Kidney tubule cell (primary cell): Measurements from ENCODE around the gene TWIST2.
A peak's percentile ranks its signal among the peaks of the same experiment; 100 is the strongest.

Source experiments
- DNase-seq: peaks from one replicate; pipeline ENCODE4 v3.0.0-alpha.2; 2018; ENCODE audit warnings: low spot score

The TWIST2 gene

DNA sequence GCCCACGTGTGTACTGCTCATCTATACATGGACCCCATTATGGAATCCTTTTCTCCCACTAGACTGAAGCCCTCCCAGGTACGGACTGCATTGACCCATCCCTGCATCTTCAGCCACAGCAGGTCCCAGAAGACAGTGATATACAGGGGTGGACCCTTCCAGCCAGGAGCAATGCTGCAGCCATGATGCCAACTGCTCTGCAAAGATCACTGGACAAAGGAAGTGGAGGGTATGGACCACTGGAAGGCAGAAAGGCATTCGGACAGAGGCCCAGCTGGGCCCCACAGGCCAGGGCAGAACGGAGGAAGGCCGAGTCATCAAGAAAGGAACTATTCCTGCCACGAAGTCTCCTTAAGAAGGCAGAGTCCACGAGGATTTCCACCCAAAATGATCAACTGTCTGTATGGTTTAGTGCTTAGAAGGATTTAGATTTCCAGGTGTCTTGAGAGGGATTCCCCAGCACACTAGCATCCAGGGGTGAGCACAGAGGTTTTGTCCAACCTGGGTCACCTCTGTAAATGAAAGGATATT, 93.4 kb downstream of the TWIST2 start:
- DNase-seq, result no peak

GRCh38 chr2:238942080-238942725, 94.3 kb downstream of the TWIST2 start:
- no peak for DNase-seq

- no peak for DNase-seq
These were observed 94.9 kb downstream of the TWIST2 start for GRCh38 chr2:238942726-238943300.

GRCh38 chr2:238943338-238944067, 95.6 kb downstream of the TWIST2 start:
- no peak for DNase-seq

- peak; percentile 29 for DNase-seq
These were observed 97.7 kb downstream of the TWIST2 start for GRCh38 chr2:238945433-238946150.

GRCh38 chr2:238946318-238947242, 98.7 kb downstream of the TWIST2 start:
- no peak for DNase-seq

DNA sequence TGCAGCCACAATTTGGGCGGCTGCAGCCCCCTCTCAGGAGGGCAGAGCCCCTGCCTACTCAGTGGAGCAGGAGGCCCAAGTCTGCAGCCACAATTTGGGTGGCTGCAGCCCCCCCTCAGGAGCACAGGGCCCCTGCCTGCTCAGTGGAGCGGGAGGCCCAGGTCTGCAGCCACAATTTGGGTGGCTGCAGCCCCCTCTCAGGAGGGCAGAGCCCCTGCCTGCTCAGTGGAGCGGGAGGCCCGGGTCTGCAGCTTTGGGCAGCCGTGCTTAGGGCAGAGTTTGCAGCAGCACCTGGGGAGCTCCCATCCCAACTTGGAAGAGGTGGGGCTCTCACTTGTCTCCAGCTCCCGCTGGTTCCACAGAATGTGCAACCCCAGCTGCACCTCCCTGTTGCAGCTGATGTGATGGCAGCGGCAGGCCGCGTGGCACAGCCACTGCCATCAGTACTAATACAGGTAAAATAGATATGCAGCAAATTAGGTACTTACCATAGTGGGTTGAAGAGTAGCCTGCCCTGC, 99.4 kb downstream of the TWIST2 start:
- no peak for DNase-seq

DNA sequence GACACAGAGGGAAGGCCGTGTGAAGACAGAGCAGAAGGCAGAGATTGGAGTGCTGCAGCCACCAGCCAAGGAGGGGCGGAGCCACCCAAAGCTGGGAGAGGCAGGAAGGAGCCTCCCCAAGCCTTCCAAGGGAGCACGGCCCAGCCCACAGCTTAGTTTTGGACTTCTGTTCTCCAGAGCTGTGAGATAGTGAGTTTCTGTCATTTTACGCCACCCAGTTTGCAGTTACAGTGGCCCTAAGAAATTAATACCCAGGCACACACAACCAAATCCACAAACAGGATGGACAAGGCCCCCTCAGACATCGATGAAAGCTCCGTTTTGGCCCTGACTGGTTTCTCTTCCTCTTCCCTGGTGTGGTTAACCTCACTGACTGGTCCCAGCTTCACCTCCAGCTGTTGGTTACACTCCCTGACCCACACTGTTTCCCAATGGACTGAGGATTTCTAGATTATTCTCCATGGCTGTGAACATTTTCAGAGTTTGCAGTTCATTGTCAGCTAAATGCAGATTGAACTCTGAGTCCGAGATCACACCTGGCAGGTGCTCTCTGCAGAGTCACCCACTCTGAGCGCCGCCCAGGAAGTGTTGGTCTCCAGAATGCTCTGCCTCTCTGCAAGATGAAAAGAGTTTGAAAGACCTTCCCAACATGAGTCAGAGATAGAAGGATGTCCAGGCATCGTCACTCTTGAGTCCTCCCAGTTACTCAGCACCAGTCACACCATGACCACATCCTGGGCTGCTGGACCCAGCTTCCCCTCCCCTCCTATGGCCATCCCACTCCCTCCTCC, 100.2 kb downstream of the TWIST2 start:
- peak; percentile 94 for DNase-seq

GRCh38 chr2:238948765-238949641, 101.1 kb downstream of the TWIST2 start:
- peak; percentile 59 for DNase-seq

DNA sequence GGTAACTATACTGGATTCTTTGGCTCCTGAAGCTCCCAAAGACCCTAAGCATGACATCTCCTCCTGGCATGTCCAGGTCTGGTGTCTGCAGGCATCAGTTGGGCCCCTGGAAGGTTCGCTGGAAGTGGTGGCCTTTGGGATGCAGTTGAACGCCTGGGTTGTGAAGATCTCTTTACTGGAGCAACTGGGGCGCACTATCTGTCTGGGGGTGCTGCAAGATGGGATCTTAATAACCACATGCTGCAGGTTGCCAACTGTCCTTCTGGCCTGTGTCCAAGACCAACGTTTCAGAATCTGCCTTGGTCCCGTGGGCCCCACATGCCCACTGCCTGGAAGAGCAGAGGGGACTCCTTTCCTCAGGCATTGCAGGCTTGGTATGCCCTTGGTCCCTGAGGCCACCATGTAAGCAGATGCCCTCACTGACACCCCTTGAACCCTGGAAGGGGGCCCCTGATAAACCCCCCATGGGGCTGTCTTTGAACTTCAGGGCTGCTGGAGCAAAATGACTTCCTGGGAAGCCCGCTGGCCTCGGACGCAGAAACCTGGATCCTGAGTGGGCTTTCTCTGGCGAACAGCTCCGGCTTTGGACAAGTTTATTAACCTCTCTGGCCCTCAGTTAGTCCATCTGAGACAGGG, 101.9 kb downstream of the TWIST2 start:
- DNase-seq, result no peak

DNA sequence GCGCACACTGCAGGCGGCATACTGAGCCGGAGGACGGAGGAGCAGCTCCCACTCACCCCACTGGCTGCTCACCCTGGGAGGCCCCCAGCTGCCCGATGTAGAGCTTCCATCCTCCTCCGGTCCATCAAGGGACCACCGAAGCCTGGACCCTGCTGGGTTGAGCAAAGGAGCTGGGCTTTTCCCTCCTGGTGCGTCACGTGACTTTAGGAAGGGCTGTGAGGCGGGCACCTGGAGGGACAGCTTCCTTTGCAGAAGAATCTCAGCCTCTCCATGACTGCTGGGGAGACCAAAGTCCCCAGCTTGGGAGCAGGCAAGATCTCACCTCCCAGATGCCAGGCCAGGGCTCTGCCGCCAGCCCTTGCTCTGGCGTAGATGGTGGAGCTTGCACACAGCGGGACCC, 102.7 kb downstream of the TWIST2 start:
- DNase-seq, result no peak

GRCh38 chr2:238952261-238952919, 104.5 kb downstream of the TWIST2 start:
- DNase-seq, result no peak

DNA sequence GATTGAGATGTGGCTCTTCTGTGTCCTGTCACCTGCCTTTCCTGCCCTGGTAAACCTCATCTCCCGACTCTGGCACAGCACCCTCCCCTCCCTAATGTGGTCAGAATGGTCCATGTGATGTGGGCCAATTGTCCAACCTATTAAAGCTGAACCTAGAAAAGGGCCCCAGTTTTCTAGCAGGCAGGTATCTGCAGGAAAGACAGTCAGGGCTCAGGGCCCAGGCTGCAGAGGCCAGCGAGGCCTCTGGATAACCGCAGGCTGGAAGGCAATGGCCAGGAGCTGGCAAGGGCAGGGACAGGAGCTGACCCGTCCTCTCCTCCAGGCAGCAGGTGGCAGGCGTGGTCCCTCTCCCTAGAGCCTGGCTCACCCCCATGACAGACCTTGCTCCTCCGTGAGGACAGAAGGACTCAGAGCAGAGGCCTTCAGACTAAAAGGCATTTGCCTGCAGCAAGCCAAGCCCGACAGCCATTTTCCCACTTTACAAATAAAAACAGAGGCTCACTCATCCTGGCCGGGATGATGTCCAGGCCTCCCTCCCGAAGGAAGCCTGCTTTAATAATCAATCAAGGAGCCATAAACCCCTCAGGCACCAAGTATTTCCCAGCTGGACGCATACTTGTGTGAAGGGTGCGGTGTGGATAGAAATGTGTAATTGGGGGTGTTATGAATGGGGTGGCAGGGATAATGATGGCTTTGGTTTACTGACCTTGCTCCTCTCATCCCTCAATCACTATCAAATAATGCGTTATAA, 107.1 kb downstream of the TWIST2 start:
- no peak for DNase-seq

DNA sequence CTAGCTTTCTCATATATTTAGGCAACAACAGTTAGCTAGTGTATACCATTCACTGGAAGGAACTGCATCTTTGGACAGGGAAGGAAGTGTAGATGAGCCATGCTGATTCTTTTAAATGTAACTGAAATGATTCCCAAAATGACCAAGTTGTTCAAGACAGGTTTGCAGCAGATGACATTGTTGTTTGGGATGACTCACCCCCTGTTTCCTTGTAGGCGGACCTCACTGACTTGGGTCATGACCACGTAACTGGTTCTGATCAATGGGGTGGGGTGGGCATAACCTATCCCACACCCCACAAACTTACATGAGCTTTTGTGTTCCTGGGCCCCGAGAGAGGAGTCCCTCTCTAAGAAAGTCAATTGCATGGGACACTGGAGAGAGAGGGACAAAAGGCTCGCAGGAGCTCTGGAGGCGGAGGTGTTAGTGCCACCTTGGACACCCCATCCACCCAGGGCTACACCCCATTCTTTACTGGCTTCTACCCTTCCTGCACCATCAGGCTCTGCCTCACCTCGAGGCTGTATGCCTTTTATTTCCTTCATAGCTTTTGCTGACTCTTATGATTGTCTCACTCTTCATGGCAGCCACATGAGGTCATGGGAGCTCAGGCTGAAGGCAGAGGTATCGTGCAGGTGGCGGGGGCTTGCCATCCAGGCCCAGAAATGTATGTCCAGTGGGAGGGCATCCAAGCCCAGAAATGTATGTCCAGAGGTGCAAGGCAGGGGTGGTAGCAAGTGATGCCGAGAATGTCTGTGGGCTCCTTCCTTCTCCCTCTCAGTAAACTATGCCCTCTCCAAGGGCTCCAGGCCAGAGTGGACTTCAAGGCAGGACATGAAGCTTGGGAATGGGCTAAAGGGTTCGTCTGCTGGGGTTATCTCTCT, 108.0 kb downstream of the TWIST2 start:
- no peak for DNase-seq

GRCh38 chr2:238956676-238957075, 108.8 kb downstream of the TWIST2 start:
- DNase-seq, result no peak
